Fibroblast of pulmonary artery (primary cell): ENCODE results near the gene FASN.

Experiments used
- DNase-seq: peaks from one replicate; pipeline ENCODE4 v3.0.0-alpha.2; 2010; ENCODE audit warnings: low read depth
- H3K4me3 ChIP-seq: replicated peaks from 2 replicates; pipeline ENCODE4 v1.5.1; 2011; ENCODE audit warnings: low read depth, mild to moderate bottlenecking, control low read depth, low read length, moderate library complexity
- CTCF ChIP-seq: IDR thresholded peaks from 2 replicates; pipeline ENCODE4 v1.5.1; 2011; ENCODE audit warnings: mild to moderate bottlenecking, control low read depth, low read length, inconsistent platforms; ENCODE audit errors: missing control alignments

Gene FASN

DNA sequence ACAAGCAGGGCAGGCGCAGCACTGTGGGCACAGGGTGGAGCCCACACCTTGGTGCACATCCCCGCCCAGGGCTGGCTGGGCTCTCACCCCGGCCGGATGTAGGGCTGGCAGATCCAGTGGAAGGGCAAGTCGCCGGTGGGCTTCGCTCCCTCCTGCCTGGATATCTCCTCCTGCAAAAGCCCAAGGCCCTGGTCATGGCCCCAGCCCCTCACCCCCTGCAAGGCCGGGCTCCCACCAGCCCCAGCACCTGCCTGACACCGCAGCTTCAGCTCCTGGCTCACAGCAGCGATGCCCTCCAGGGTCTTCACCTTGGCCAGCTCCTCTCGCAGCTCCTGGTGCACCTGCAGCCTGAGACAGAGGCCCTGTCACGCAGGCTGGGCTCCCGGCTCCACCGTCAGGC lies 37.4 kb downstream of the FASN start:
- no peak for DNase-seq
- H3K4me3 ChIP-seq, result no peak overlapping the region
- TF ChIP-seq CTCF, result no peak

DNA sequence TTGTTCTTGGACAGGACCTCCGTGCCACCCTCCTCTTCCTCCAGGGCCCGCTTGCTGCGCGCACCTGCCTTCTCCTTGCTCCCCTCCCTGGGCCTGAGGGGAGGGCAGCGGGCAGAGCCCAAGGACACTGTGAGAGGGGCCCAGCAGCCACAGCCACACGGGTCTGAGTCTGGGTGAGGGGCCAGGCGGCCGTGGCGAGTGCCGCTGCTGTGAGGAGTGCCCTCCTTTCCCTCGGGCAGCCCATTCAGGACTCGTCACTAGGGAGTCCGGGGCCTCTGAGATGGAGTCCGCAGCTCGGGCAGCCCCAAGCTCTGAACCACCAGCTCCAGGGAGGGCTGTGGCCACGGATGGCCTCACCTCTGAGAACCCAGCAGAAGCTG lies 38.0 kb downstream of the FASN start:
- DNase-seq, result no peak
- no peak for TF ChIP-seq CTCF
- no peak overlapping the region for H3K4me3 ChIP-seq

DNA sequence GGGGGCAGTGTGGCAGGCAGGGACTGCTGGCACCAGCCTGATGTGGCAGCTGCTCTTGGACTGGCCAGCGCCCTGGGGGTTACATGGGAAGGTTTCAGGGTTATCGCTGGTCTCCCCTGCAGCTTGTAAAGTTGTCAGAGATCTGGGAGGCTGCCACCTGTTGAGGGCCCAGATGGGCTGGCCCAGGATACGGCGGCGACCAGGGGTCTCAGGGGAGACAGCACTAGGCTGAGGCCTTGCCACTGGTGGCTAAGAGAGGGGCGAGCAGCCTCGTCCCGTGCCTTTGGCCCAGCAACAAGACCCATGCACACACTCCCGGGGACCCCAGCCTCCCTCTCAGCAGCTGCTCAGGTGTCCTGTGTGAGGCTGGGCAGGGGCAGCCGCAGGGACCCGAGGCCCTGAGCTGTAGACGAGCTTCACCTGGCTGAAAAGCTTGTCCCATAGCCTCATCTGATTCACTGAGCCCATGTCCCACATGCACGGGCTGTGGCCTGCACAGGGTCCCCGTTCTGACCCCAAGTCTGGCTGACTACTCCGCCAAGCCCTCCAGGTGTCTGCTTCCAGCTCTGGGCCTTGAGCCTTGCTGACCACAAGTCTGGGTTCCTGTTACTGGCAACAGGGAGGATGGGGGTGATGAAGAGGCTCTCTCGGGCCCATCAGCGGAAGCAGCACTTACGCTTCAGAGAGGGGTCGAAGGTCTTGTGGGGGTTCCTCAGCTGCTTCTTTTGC lies 38.6 kb downstream of the FASN start:
- TF ChIP-seq CTCF, result no peak
- no peak for DNase-seq
- no peak overlapping the region for H3K4me3 ChIP-seq

GRCh38 chr17:82058855-82059249 lies 39.2 kb downstream of the FASN start:
- DNase-seq, result no peak
- no peak for TF ChIP-seq CTCF
- H3K4me3 ChIP-seq, result no peak overlapping the region

- no peak for TF ChIP-seq CTCF
- no peak for DNase-seq
- no peak overlapping the region for H3K4me3 ChIP-seq
Measured at GRCh38 chr17:82058230-82058854, 39.7 kb downstream of the FASN start.

GRCh38 chr17:82056729-82057621 lies 41.1 kb downstream of the FASN start:
- H3K4me3 ChIP-seq, result no peak overlapping the region
- no peak for DNase-seq
- TF ChIP-seq CTCF, result no peak
